T-cell (primary cell): ENCODE measurements around the gene FYN. TPM values are rescaled to one million over a fixed set of nuclear protein-coding genes. Genes with fewer than 3 reads are reported as not detected.
"Not testable (repeated sequence)": the region's sequence is repeated elsewhere in the genome, so short reads cannot be mapped to it uniquely, and the experiment has no call there.

Source experiments
- ATAC-seq, 4 experiments: fragments of 200-7000 bp in 3 of 4; fragments of 150-1000 bp in 1 of 4; cut with Tn5 transposase; replicated peaks in 1 of 4; 1 replicate in 3 of 4; 2 replicates in 1 of 4; pipeline ENCODE4 v1.10.0; 2021; ENCODE audit warnings: moderate library complexity in 3 of 4, mild to moderate bottlenecking in 2 of 4, moderate number of reproducible peaks in 1 of 4
- CTCF ChIA-PET, 2 donors: fragments of 300-600 bp; sonication (Branson Sonifier 250); formaldehyde crosslinking; loops; one replicate each; lab custom pipeline; 2022; ENCODE audit warnings: antibody characterized with exemption in 2 of 2; lab: Charles Lee
- POLR2A ChIA-PET, 2 donors: fragments of 300-600 bp; sonication (Branson Sonifier 250); formaldehyde crosslinking; loops; one replicate each; lab custom pipeline; 2022; ENCODE audit warnings: antibody characterized with exemption in 2 of 2; lab: Charles Lee
- DNase-seq, 35 experiments: peaks; one replicate each; pipeline versions ENCODE4 v3.0.0 to v3.0.0-alpha.2; 2013 to 2023
- H3K27ac ChIP-seq: one replicate; pipeline ENCODE4 v1.5.1; 2013; ENCODE audit warnings: low read length
- H3K27me3 ChIP-seq, 2 experiments: replicated peaks in 1 of 2; 1 replicate in 1 of 2; 2 replicates in 1 of 2; pipeline versions ENCODE4 v1.6.1 to v1.7.0; 2013; ENCODE audit warnings: low read length in 1 of 2, mixed read lengths in 1 of 2; ENCODE audit not compliant: control insufficient read depth in 2 of 2, insufficient read depth in 2 of 2; ENCODE audit errors: extremely low read depth in 1 of 2
- H3K36me3 ChIP-seq, 2 donors: 1 replicate in 1 of 2; 2 replicates in 1 of 2; pipeline versions ENCODE4 v1.6.1 to v1.7.0; 2013; ENCODE audit warnings: low read length in 1 of 2; ENCODE audit not compliant: control insufficient read depth in 2 of 2, insufficient read depth in 1 of 2; ENCODE audit errors: extremely low read depth in 1 of 2
- H3K4me1 ChIP-seq, 2 experiments: 1 replicate in 1 of 2; 2 replicates in 1 of 2; pipeline versions ENCODE4 v1.6.1 to v1.7.0; 2013; ENCODE audit warnings: low read length in 2 of 2, mixed read lengths in 1 of 2; ENCODE audit not compliant: insufficient read depth in 2 of 2, control insufficient read depth in 1 of 2; ENCODE audit errors: extremely low read depth in 1 of 2
- H3K4me3 ChIP-seq, 2 donors: 1 replicate in 1 of 2; 2 replicates in 1 of 2; pipeline versions ENCODE4 v1.5.1 to v1.7.0; 2013; ENCODE audit warnings: mild to moderate bottlenecking in 2 of 2, low read length in 1 of 2, moderate library complexity in 1 of 2; ENCODE audit not compliant: control insufficient read depth in 1 of 2; ENCODE audit errors: extremely low read depth in 1 of 2
- H3K9me3 ChIP-seq: 2 replicates; pipeline ENCODE4 v1.7.0; 2013
- H3K27ac Mint-ChIP-seq, 2 donors: one replicate each; pipeline ENCODE4 v1.8.0; 2020 to 2021; ENCODE audit warnings: mild to moderate bottlenecking in 2 of 2, mixed read lengths in 2 of 2
- H3K27me3 Mint-ChIP-seq, 2 donors: one replicate each; pipeline ENCODE4 v1.8.0; 2021 to 2022; ENCODE audit warnings: mixed read lengths in 2 of 2
- H3K36me3 Mint-ChIP-seq: one replicate; pipeline ENCODE4 v1.8.0; 2021; ENCODE audit warnings: mixed read lengths
- H3K4me1 Mint-ChIP-seq, 3 donors: one replicate each; pipeline ENCODE4 v1.8.0; 2020 to 2022; ENCODE audit warnings: mixed read lengths in 3 of 3, mild to moderate bottlenecking in 1 of 3
- H3K4me3 Mint-ChIP-seq, 3 donors: one replicate each; pipeline ENCODE4 v1.8.0; 2020 to 2022; ENCODE audit warnings: mild to moderate bottlenecking in 3 of 3, mixed read lengths in 3 of 3, moderate library complexity in 3 of 3
- H3K9me3 Mint-ChIP-seq, 3 donors: one replicate each; pipeline ENCODE4 v1.8.0; 2020 to 2022; ENCODE audit warnings: mixed read lengths in 3 of 3
- whole genome bisulfite sequencing: methylation state at CpG from one replicate; pipeline ENCODE4 v1.1.5; 2013; ENCODE audit warnings: missing lambda C conversion rate; ENCODE audit not compliant: insufficient coverage; 5-methylcytosine and 5-hydroxymethylcytosine counted together
- total RNA-seq, 35 experiments: library from RNA in 6 of 35; stranded (reverse) in 6 of 35; fragments of 120-200 nt in 1 of 35; gene quantifications; one replicate each; pipeline versions ENCODE4 v1.2.1 to v1.2.4 and lab custom pipeline; 2013 to 2026

Gene FYN
- total RNA-seq, 5 donors from 2014 or later (not counting 1 experiment from before 2014, with no cell fraction given): 466 to 573 (median 534) TPM

DNA sequence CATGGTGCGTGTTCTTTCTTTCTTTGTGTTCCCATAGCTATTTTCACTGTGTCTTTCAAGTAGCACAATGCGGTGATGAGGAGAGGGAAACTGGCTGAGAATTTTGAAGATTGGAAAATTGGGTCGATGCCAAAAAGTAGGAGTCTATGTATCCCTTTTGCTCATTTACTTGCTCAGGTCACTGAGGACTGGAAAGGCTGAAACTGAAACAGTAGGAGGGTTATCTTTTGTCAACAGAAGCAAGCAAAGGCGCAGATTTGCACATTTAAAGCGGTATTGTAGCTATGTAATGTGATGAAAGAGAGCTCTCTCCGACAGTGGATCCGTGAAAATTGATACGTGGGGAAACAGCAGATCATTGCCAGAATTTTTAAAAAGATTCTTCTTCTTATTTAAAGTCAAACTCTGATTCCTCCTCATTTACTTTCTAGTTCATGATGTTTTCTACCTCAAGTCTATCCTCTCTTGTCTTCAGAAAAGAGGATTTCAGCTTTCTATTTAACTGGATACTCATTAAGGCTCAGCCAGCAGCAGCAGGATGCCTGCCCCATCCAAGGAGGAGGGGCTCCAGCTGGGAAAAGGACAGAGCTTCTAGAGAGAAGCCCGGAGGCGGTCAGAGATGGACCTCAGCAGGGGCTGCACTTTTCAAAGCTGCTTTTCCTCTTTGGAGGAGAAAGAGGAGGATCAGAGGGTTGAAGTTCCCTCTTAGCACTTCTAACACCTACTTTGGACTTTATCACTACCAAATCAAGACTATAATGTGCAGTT lies 15.9 kb upstream of the FYN start:
- H3K4me3 ChIP-seq: no peak overlapping the region
- ATAC-seq (no peak), DNase-seq (no peak)
- Mint-ChIP-seq H3K27ac (no peak overlapping the region), H3K27me3 (no peaks in the 10 kb centered on the region), H3K4me1 (no peaks in the 10 kb centered on the region), H3K9me3 (peaks cover 3 to 4% (median 4%) of the 10 kb centered on the region in 3 donors), H3K36me3 (no peaks in the 10 kb centered on the region), H3K4me3 (no peak overlapping the region)
- H3K9me3 ChIP-seq: no peaks in the 10 kb centered on the region
- no peaks in the 10 kb centered on the region for H3K27me3 ChIP-seq
- WGBS: 58% methylated on average over 2 of the region's 10 CpGs
- ChIA-PET CTCF (interaction anchor here in 1 of 2 donors (0.5 to 0.6 kb wide), 3 partner anchors 14 to 467 kb away, joined by 3 to 4 read pairs (median 3); no protein-coding TSS in a partner anchor), POLR2A (no interaction called here)
- no peak overlapping the region for H3K27ac ChIP-seq
- no peaks in the 10 kb centered on the region for H3K36me3 ChIP-seq
- no peaks in the 10 kb centered on the region for H3K4me1 ChIP-seq

GRCh38 chr6:111886793-111887192 lies 13.5 kb upstream of the FYN start:
- H3K36me3 Mint-ChIP-seq, H3K9me3 Mint-ChIP-seq, H3K4me1 ChIP-seq, H3K4me3 ChIP-seq, DNase-seq, CTCF ChIA-PET, H3K4me1 Mint-ChIP-seq, POLR2A ChIA-PET, H3K27me3 Mint-ChIP-seq, H3K4me3 Mint-ChIP-seq, H3K36me3 ChIP-seq, ATAC-seq, H3K27ac Mint-ChIP-seq, H3K27me3 ChIP-seq, H3K27ac ChIP-seq, H3K9me3 ChIP-seq: not testable (repeated sequence)
- WGBS: no CpG with 5 or more reads among the region's 2 CpGs

DNA sequence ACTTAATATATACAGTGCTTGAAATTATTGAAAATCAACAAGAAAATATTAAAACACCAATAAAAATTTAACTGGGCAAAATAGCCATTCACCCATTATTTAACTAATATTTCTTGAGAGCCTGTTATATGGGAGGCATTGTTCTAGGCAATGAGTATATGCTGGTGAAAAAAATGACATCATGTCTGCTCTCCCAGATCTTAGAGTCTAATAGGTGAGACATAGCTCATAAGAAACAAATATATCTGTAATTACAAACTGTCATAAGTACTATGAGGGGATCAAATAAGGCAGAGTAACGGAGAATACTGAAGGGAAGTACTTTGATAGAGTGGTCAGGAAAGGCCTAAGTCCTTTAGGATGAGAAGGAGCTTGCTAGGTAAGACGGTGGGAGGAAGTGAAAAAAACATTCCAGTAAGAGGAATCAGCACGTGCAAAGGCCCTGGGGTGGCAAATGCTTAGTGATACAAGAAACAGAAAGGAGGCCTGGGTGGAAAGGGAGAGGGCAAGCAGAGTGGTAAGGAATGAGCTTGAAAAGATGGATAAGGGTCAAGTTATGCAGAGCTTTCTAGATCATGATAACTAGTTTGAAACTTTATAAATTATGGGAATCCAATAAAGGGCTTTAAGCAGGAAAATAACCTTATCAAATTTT lies 12.2 kb upstream of the FYN start:
- Histone ChIP-seq H3K4me1 (no peaks in the 10 kb centered on the region), H3K4me3 (no peak overlapping the region), H3K27me3 (no peaks in the 10 kb centered on the region), H3K9me3 (no peaks in the 10 kb centered on the region), H3K36me3 (no peaks in the 10 kb centered on the region), H3K27ac (no peak overlapping the region)
- Mint-ChIP-seq H3K9me3 (peaks cover 3 to 8% (median 4%) of the 10 kb centered on the region in 3 donors), H3K4me1 (no peaks in the 10 kb centered on the region), H3K36me3 (peaks cover 3% of the 10 kb centered on the region), H3K4me3 (no peak overlapping the region), H3K27me3 (no peaks in the 10 kb centered on the region), H3K27ac (no peak overlapping the region)
- 100% methylated on average over 3 of the region's 3 CpGs for WGBS
- DNase-seq: no peak
- ATAC-seq: no peak
- POLR2A ChIA-PET: interaction anchor here in 1 of 2 donors (0.7 kb wide), 1 partner anchor 9 kb away, joined by 4 read pairs; no protein-coding TSS in a partner anchor
- CTCF ChIA-PET: no interaction called here

DNA sequence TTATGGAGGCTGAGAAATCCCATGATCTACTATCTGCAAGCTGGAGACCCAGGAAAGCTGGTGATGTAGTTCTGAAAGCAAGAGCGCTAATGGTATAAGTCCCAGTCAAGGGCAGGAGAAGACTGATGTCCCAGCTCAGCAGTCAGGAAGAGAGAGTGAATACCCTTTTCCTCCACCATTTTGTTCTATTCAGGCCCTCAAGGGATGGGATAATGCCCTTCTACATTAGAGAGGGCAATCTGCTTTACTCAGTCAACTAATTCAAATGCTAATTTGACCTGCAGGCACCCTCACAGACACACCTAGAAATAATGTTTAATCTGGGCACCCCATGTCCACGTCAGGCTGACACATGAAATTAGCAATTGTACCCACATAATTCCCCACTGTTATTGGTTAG lies 10.8 kb upstream of the FYN start:
- no peaks in the 10 kb centered on the region for H3K9me3 ChIP-seq
- no peak overlapping the region for H3K4me3 ChIP-seq
- Mint-ChIP-seq H3K4me1 (no peaks in the 10 kb centered on the region), H3K27me3 (no peaks in the 10 kb centered on the region), H3K36me3 (peaks cover 8% of the 10 kb centered on the region), H3K9me3 (peaks cover 4 to 12% (median 5%) of the 10 kb centered on the region in 3 donors), H3K27ac (no peak overlapping the region), H3K4me3 (no peak overlapping the region)
- POLR2A ChIA-PET: interaction anchor here in 1 of 2 donors (0.6 kb wide), 1 partner anchor 87 kb away, joined by 3 read pairs; no protein-coding TSS in a partner anchor
- no peaks in the 10 kb centered on the region for H3K4me1 ChIP-seq
- DNase-seq (no peak), ATAC-seq (no peak)
- H3K27ac ChIP-seq: no peak overlapping the region
- no peaks in the 10 kb centered on the region for H3K27me3 ChIP-seq
- no peaks in the 10 kb centered on the region for H3K36me3 ChIP-seq
- CTCF ChIA-PET: no interaction called here
- WGBS: no CpG with 5 or more reads among the region's 2 CpGs

DNA sequence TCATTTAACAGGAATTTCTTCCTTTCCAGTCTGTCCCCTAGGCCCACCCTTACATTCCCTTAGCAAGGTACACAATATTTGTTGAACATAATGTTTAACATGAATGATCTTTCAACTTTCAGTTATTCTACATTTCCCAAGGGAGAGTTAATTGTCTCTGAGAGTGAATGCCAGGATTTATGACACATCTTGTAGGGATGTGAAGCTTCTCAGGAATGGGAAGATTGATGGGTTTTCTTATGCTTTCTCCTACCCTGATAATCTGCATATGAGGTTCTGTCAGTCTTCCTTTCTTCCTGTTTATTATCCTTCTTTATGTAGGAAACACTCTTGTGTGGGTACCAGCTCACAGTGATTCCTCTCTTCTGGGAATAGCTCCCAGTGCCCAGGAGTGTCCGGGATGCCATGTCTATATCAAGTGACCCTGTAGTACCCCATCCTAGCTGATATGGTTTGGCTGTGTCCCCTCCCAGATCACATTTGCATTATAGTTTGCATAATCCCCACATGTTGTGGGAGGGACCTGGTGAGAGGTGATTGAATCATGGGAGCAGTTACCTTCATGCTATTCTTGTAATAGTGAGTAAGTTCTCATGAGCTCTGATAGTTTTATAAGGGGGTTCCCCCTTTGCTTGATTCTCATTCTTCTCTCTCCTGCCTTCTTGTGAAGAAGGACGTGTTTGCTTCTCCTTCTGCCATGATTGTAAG lies 7.1 kb upstream of the FYN start:
- no peaks in the 10 kb centered on the region for H3K27me3 Mint-ChIP-seq
- H3K27ac ChIP-seq: no peak overlapping the region
- H3K9me3 ChIP-seq: no peaks in the 10 kb centered on the region
- no peaks in the 10 kb centered on the region for H3K36me3 ChIP-seq
- no peak for ATAC-seq
- DNase-seq: no peak
- peaks cover under 1 to 9% (median 2%) of the 10 kb centered on the region in 3 donors for H3K9me3 Mint-ChIP-seq
- H3K4me3 ChIP-seq: no peak overlapping the region
- WGBS: 100% methylated on average over 1 of the region's 2 CpGs
- peaks cover 8% of the 10 kb centered on the region for H3K36me3 Mint-ChIP-seq
- no peak overlapping the region for H3K27ac Mint-ChIP-seq
- POLR2A ChIA-PET: no interaction called here
- H3K4me1 ChIP-seq: no peaks in the 10 kb centered on the region
- no peaks in the 10 kb centered on the region for H3K27me3 ChIP-seq
- H3K4me1 Mint-ChIP-seq: peaks cover 0 to 4% (median 0%) of the 10 kb centered on the region in 3 donors
- CTCF ChIA-PET: no interaction called here
- H3K4me3 Mint-ChIP-seq: no peak overlapping the region

DNA sequence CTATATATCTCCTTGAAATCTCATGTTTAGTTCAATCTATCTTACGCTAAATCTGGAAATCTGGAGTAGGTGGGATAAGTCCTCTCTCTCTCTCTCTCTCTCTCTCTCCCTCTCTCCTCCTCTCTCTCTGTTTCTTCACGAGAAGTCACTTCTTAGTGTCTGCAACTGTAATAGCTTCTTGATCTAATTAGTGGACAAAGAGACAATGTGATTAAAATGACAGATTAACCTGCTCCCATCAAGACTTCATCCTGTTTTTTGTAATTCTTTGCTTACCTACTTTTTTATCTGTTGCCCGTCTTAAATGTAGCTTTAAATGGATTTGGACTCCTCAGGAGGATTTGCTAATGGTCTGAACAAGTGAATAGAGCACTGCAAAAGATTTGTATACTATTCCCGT lies 2.5 kb upstream of the FYN start:
- Mint-ChIP-seq H3K27me3 (no peaks in the 10 kb centered on the region), H3K4me1 (peaks cover 18 to 26% (median 21%) of the 10 kb centered on the region in 3 donors), H3K36me3 (peaks cover 7% of the 10 kb centered on the region), H3K27ac (peak overlapping the region in 1 of 2 donors; percentile 82), H3K9me3 (peaks cover 0 to 7% (median 2%) of the 10 kb centered on the region in 3 donors), H3K4me3 (no peak overlapping the region)
- DNase-seq (no peak), ATAC-seq (no peak)
- ChIA-PET POLR2A (interaction anchor here in 1 of 2 donors (0.6 to 1.1 kb wide), 3 partner anchors 10 to 554 kb away, joined by 3 to 4 read pairs (median 4); no protein-coding TSS in a partner anchor), CTCF (interaction anchor here in 1 of 2 donors (0.5 to 1.0 kb wide), 3 partner anchors 75 to 138 kb away, joined by 3 read pairs; no protein-coding TSS in a partner anchor)
- Histone ChIP-seq H3K4me3 (no peak overlapping the region), H3K27me3 (no peaks in the 10 kb centered on the region), H3K36me3 (no peaks in the 10 kb centered on the region), H3K4me1 (peaks cover 4 to 13% of the 10 kb centered on the region in 2 experiments), H3K9me3 (no peaks in the 10 kb centered on the region), H3K27ac (no peak overlapping the region)
- WGBS: 83% methylated on average over 1 of the region's 4 CpGs
